ENCODE results near the gene ANKRD39.

Gene ANKRD39

GRCh38 chr2:96802721-96803120, 55.1 kb downstream of the ANKRD39 start:
- Histone ChIP-seq H2AFZ (ENCODE audit: low read depth, low read length) (no peak overlapping the region), H3K18ac (ENCODE audit: low read depth in 1 of 2, low read length in 2 of 2) (no peak overlapping the region), H3K9me3 (ENCODE audit: control insufficient read depth, low read length) (no peaks in the 10 kb centered on the region), H2BK5ac (ENCODE audit: low read depth, low read length, poor library complexity, severe bottlenecking) (no peak overlapping the region), H3K4me3 (ENCODE audit: insufficient read depth in 1 of 2, low read depth in 1 of 2, low read length in 2 of 2) (no peak overlapping the region), H3K79me1 (replicated peaks; ENCODE audit: low read length, poor library complexity, severe bottlenecking) (no peaks in the 10 kb centered on the region), H3K14ac (ENCODE audit: low read length in 2 of 2) (no peak overlapping the region), H4K8ac (ENCODE audit: low read length) (no peak overlapping the region), H3K23ac (ENCODE audit: low read length in 2 of 2) (no peak overlapping the region), H4K91ac (ENCODE audit: low read length) (no peak overlapping the region), H3K9ac (ENCODE audit: low read length) (no peak overlapping the region), H2BK12ac (ENCODE audit: low read length in 2 of 2) (no peak overlapping the region), H3K4ac (ENCODE audit: low read depth in 1 of 2, low read length in 2 of 2) (no peak overlapping the region), H3K36me3 (ENCODE audit: control insufficient read depth in 1 of 2, insufficient read depth in 2 of 2, low read depth in 1 of 2, low read length in 2 of 2) (peaks cover 13 to 38% of the 10 kb centered on the region in 2 experiments), H2AK5ac (ENCODE audit: low read length, severe bottlenecking) (no peak overlapping the region), H3K4me2 (ENCODE audit: low read length, poor library complexity, severe bottlenecking) (no peak overlapping the region), H3K27me3 (ENCODE audit: control insufficient read depth in 1 of 2, insufficient read depth in 1 of 2, low read length in 2 of 2) (no peaks in the 10 kb centered on the region), H3K4me1 (ENCODE audit: control insufficient read depth, insufficient read depth, low read depth, low read length) (peaks cover 9% of the 10 kb centered on the region), H2BK120ac (ENCODE audit: low read depth, low read length) (no peak overlapping the region), H2BK15ac (ENCODE audit: low read depth, poor library complexity, severe bottlenecking) (no peak overlapping the region), H3K27ac (ENCODE audit: low read length, poor library complexity, severe bottlenecking) (no peak overlapping the region)
- no peak for DNase-seq
- 91% methylated on average over 5 of the region's 7 CpGs for WGBS

- H4K8ac ChIP-seq (ENCODE audit: low read length), result no peak overlapping the region
- no peak overlapping the region for H3K4me3 ChIP-seq (ENCODE audit: insufficient read depth in 1 of 2, low read depth in 1 of 2, low read length in 2 of 2)
- H2BK120ac ChIP-seq (ENCODE audit: low read depth, low read length), result no peak overlapping the region
- H3K79me1 ChIP-seq (replicated peaks; ENCODE audit: low read length, poor library complexity, severe bottlenecking), result no peaks in the 10 kb centered on the region
- H3K9ac ChIP-seq (ENCODE audit: low read length), result no peak overlapping the region
- no peak overlapping the region for H3K4me2 ChIP-seq (ENCODE audit: low read length, poor library complexity, severe bottlenecking)
- no peak overlapping the region for H3K18ac ChIP-seq (ENCODE audit: low read depth in 1 of 2, low read length in 2 of 2)
- H3K9me3 ChIP-seq (ENCODE audit: control insufficient read depth, low read length), result no peaks in the 10 kb centered on the region
- H2BK15ac ChIP-seq (ENCODE audit: low read depth, poor library complexity, severe bottlenecking), result no peak overlapping the region
- peaks cover 13 to 42% of the 10 kb centered on the region in 2 experiments for H3K36me3 ChIP-seq (ENCODE audit: control insufficient read depth in 1 of 2, insufficient read depth in 2 of 2, low read depth in 1 of 2, low read length in 2 of 2)
- no peak for DNase-seq
- no peaks in the 10 kb centered on the region for H3K27me3 ChIP-seq (ENCODE audit: control insufficient read depth in 1 of 2, insufficient read depth in 1 of 2, low read length in 2 of 2)
- H2AK5ac ChIP-seq (ENCODE audit: low read length, severe bottlenecking), result no peak overlapping the region
- no peak overlapping the region for H2BK5ac ChIP-seq (ENCODE audit: low read depth, low read length, poor library complexity, severe bottlenecking)
- H4K91ac ChIP-seq (ENCODE audit: low read length), result no peak overlapping the region
- H3K23ac ChIP-seq (ENCODE audit: low read length in 2 of 2), result no peak overlapping the region
- H3K4me1 ChIP-seq (ENCODE audit: control insufficient read depth, insufficient read depth, low read depth, low read length), result peaks cover 9% of the 10 kb centered on the region
- H3K4ac ChIP-seq (ENCODE audit: low read depth in 1 of 2, low read length in 2 of 2), result no peak overlapping the region
- WGBS, result 89% methylated on average over 10 of the region's 10 CpGs
- no peak overlapping the region for H2AFZ ChIP-seq (ENCODE audit: low read depth, low read length)
- H3K14ac ChIP-seq (ENCODE audit: low read length in 2 of 2), result no peak overlapping the region
- H2BK12ac ChIP-seq (ENCODE audit: low read length in 2 of 2), result no peak overlapping the region
- H3K27ac ChIP-seq (ENCODE audit: low read length, poor library complexity, severe bottlenecking), result no peak overlapping the region
Measured at GRCh38 chr2:96801786-96802595, 55.8 kb downstream of the ANKRD39 start.

GRCh38 chr2:96801005-96801785, 56.6 kb downstream of the ANKRD39 start:
- no peak overlapping the region for H3K27ac ChIP-seq (ENCODE audit: low read length, poor library complexity, severe bottlenecking)
- no peak overlapping the region for H2BK5ac ChIP-seq (ENCODE audit: low read depth, low read length, poor library complexity, severe bottlenecking)

More at GRCh38 chr2:96801005-96801785, 56.6 kb downstream of the ANKRD39 start:
- H2BK120ac ChIP-seq (ENCODE audit: low read depth, low read length), result no peak overlapping the region
- peak; percentile 42 for DNase-seq
- H4K91ac ChIP-seq (ENCODE audit: low read length), result peak overlapping the region; percentile 43
- H2BK15ac ChIP-seq (ENCODE audit: low read depth, poor library complexity, severe bottlenecking), result no peak overlapping the region
- H3K36me3 ChIP-seq (ENCODE audit: control insufficient read depth in 1 of 2, insufficient read depth in 2 of 2, low read depth in 1 of 2, low read length in 2 of 2), result peaks cover 13 to 42% of the 10 kb centered on the region in 2 experiments
- no peak overlapping the region for H3K23ac ChIP-seq (ENCODE audit: low read length in 2 of 2)
- no peaks in the 10 kb centered on the region for H3K79me1 ChIP-seq (replicated peaks; ENCODE audit: low read length, poor library complexity, severe bottlenecking)
- no peak overlapping the region for H2AK5ac ChIP-seq (ENCODE audit: low read length, severe bottlenecking)
- H3K4me2 ChIP-seq (ENCODE audit: low read length, poor library complexity, severe bottlenecking), result no peak overlapping the region
- no peak overlapping the region for H3K9ac ChIP-seq (ENCODE audit: low read length)
- H3K4ac ChIP-seq (ENCODE audit: low read depth in 1 of 2, low read length in 2 of 2), result no peak overlapping the region
- 69% methylated on average over 15 of the region's 15 CpGs for WGBS
- H3K9me3 ChIP-seq (ENCODE audit: control insufficient read depth, low read length), result no peaks in the 10 kb centered on the region
- no peak overlapping the region for H3K14ac ChIP-seq (ENCODE audit: low read length in 2 of 2)
- H3K18ac ChIP-seq (ENCODE audit: low read depth in 1 of 2, low read length in 2 of 2), result no peak overlapping the region
- no peaks in the 10 kb centered on the region for H3K27me3 ChIP-seq (ENCODE audit: control insufficient read depth in 1 of 2, insufficient read depth in 1 of 2, low read length in 2 of 2)
- no peak overlapping the region for H2AFZ ChIP-seq (ENCODE audit: low read depth, low read length)
- H3K4me1 ChIP-seq (ENCODE audit: control insufficient read depth, insufficient read depth, low read depth, low read length), result peaks cover 7% of the 10 kb centered on the region
- no peak overlapping the region for H3K4me3 ChIP-seq (ENCODE audit: insufficient read depth in 1 of 2, low read depth in 1 of 2, low read length in 2 of 2)
- peak overlapping the region; percentile 45 for H4K8ac ChIP-seq (ENCODE audit: low read length)
- no peak overlapping the region for H2BK12ac ChIP-seq (ENCODE audit: low read length in 2 of 2)
